GM19438 (cell line): ENCODE data around the gene DCP1B.
A peak's percentile ranks its signal among the peaks of the same experiment; 100 is the strongest.

Experiments
- ATAC-seq: cut with Tn5 transposase; IDR thresholded peaks from one replicate; pipeline ENCODE4 v1.9.1; 2021; ENCODE audit warnings: low read depth; ENCODE audit not compliant: unreplicated experiment

The DCP1B gene

DNA sequence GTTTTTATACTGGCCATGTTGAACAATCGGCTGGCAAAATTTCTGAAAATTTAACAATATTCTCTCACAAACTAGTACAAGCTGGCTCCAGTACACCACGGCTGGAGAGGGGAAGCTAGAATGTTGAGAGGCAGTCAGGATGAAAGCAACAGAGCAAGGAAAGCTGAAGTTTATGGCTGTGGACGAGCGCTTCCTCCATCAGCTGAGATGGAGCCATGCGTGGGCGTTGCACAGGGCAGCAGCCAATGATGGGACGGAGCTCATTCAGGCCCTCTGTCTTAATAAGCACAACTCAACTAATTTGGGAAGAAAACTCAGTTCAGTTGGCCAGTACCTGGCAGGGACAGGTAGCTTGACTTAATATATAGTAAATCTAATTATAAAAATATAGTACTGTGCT, 14.1 kb upstream of the DCP1B start:
- ATAC-seq, result no peak

DNA sequence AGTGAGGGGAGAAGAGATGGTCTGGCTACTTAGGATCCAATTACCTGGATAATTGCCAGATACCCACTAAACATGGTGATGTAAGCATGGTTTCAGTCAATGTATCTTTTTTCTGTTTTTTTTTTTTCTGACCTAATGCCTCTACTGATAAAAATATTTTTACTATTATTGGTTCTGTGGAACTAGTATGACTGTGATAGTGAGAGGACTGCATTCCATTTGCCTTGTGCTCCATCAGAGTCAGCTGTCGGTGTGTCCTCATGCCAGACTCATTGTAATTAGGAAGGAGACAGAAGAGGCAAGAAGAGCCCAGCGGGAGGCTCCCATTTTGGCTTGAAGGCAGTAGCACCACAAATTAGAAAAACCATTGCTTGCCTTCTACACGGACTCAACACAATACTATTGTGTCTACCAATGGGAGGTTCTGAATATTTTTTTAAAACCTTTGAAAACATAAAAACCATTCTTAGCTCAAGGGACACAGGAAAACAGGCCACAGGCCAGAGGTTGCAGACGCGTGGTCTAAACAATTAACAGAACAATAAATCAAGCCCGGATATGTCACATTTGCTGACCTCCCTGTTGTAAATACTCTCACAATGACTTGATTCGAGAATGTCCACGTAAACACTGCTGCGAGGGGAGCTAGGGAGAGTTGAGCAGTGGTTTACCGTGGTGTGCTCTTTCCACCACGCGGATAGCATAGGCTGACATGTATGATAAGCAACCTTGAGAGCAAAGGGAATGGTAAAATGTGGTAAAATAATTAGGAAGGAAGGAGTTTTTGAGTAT, 13.5 kb upstream of the DCP1B start:
- no peak for ATAC-seq

DNA sequence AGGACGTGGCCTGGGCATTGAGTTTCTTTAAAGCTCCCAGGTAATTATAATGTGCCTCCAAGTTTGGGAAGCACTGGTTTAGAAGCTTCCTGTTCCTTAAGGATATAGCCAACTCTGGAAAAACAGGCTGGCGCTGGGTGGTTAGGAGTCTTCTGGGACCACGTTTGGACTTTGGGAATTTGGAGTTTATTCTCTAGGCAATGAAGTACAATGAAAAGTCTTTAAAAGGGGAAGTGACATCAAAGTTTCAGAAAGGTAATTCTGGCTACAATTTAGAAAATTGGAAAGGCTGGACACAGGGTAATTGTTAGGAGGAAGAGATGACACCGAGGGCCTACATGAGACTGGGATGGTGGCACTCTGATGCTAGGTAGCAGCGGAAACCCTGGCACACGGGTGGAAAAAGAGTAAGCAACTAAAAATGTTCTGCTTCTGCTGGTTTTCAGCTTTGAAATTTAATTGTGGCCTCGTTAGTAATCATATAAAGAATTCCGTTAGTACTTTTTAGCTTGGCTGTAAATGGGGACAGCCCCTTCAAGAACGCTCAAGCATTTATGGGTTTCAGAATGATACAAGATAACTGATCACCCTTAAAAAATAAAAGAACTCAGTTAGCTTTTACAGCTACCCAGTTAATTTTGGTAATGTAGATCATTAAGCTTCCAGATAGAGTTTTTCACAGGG, 12.7 kb upstream of the DCP1B start:
- no peak for ATAC-seq

DNA sequence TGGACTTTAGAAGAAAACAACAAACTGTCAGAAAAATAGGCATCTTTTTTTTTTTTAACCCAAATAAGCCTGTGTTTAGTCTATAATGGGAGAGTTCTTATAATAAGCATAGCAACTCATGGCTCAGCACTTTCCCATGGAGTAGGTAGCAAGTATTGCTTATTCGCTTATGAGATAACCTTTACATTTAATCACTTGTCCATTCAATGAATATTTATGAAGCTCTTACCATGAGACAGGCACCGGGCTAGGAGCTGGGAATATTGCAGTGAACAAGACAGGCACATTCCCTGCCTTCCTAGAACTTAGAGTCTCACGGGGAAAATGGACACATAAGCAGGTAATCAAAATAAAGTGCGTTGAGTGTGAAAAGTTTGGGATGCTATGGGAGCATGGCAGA, 10.0 kb upstream of the DCP1B start:
- no peak for ATAC-seq

DNA sequence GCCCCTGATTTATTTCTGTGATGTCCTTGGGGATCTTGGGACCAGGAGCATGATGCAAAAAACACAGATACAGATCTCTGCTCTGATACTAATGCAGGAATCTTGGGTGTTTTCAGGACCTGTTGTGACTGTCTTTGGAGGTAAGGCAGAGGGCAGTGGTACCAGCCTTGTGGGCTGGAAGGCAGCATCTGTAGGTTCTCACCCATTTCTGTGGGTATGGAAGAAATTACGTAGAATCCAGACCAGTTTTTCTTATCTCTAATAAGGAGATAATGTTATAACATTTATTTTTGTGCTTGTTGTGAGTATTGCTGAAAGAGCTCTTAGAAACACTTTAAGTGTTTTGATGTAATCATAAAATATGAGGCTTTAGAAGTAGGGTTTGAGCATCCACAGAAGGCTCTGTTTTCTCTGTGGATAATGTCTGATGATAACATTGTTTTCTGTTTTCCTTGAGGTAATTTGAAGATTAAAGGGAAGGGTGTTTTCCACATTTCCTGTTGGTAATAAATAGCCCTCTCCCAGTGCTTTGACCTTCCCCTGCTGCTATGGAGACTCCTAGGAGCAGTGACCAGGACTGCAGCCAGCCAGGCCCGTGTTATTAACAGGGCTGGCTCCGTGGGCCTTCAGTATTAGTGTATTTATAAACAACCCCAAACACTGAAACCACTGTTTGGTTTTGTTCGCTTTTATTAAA, 9.4 kb upstream of the DCP1B start:
- no peak for ATAC-seq

DNA sequence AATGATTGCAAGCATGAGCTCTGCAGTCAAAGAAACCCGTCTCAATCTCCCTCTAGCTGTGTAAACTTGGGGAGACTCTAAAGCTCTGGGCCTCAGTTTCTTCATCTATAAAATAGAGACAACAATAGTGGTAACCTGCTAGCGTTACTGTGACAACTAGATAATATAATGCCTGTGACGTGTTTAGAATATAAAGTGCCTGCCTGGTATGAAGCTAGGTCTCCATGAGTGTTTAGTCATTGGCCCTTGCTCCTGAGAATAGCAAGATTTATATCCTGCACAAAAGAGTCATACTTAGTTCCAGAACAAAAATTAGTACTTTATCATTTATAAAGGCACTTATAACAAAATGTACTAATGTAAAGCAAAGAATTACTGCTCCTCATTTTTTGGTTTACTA, 8.8 kb upstream of the DCP1B start:
- no peak for ATAC-seq

DNA sequence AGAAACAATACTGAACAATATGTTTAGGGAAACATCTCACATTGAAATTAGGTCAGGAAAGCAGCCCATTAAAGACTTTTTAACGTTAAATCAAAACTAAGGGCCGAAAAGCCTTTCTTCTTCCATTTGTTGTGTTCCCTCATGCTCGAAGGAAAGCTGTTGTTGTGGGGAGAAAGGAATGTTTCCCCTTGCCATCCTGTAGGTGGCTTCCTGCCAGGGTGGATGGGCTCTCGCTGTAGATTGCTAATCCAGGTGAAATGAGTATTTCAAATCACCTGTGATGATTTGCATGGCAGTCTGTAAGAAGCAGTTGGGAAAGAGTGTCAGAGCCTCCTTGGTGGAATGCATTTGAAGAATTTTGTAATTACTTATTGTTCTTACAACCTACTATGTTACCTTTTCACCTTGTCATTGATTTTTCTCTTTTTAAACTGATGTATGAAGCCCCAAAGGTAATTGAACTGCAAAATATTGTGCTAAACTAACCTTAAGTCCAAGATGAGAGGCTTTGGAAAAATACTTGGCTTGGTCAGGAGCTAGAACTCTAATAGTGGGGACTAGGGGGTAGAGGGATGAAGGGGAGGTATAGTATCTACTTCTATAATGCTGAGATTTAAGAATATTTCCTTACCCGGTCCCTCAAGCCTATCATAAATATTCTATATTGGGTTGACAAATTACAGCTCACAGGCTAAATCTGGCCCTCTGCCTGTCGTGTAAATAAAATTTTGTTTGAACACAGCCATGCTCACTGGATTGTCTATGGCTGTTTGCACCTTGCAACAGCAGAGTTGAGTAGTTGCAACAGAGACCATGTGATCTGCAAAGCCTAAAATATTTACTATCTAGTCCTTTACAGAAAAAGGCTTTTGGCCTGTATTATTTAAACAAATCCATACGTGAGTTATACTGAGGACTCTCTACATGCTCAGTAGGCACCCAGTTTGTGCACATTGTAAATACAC, 7.7 kb upstream of the DCP1B start:
- ATAC-seq, result no peak

DNA sequence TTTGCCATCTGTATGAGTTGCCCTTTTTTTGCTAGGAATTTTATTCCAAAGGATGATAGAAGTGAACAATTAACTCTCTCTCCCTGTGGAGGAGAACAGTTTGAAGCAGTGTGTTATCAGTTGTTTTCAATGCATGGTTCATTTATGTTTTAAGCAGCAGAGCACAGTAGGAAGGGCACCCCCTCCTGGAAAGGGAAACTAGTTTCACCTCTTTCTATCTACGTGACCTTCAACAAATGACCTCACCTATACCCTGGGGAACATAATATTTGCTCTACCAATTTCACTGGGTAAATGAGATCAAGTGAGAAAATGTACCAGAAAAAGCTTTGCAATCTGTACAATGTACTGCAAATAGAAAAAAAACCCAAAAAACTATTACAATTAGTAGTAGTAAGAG, 5.4 kb upstream of the DCP1B start:
- ATAC-seq, result no peak

DNA sequence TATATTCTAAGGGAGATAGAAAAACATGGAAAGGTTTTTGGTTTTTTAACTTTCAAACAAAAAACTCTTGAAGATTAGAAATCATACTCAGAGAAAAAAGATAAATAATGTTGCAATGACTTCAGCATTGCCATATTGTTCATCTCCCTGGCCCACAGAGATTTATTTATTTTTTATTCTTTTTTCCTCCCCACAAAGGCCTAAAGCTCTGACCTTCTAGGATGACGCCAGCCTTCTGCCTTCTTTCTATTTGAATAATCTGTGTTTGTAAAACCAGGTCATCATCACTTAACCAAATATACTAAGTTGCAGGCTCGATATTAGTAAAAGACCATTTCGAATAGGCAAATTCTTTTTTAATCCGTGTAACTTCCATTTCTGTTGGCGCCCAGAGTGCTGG, 4.4 kb upstream of the DCP1B start:
- ATAC-seq, result no peak

DNA sequence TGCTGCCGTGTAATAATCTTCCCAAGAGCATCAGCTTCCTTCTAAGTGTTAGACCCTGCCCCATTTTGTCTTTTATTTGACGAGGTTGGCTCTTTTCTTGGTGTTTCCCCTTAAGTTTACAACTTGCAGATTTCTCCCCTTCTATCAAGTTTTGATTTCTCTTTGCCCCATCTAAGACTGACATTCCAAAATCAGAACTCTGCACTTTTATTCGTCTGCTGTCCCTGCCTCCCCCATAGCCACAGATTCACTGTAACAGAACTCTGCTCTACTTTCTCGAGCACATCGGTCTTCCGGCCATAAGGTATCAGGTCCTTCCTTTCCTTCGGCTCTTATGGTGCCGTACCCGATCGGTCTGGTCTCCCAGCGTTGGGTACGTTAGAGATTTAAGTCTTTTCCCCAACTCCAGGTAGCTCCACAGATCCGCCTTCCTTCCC, 563 bp downstream of the DCP1B start:
- peak; percentile 13 for ATAC-seq

DNA sequence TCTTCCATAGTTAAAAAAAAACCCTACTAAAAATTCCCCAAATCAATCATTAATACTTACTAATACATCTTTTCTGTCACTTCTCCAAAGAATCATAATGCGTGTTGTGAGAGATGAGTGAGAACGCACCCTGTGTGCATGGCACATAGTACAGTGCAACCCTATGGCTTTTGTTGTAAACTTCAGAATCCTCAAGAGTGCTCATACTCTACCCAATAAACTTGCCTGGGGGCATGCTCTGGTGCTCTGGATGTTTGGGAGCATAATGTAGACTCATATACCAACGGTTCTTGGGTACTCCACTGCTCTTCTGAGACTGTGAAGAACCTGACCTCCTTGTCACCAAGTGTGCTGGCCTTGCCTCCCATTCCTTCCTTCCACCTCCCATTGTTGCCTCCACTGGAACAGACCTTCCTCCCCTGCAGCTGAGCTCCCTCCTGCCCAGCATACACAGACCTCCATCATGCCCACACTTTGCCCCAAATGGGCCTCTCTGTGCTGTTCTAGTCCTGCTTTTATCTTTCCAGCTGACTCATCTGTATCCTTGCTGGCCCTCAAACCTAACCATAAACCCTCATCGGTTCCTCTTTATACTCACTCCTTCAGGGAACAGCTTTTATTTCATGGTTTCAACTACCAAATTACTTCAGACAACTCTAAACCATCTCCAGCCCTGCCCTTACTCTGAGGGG, 8.9 kb downstream of the DCP1B start:
- ATAC-seq, result no peak

DNA sequence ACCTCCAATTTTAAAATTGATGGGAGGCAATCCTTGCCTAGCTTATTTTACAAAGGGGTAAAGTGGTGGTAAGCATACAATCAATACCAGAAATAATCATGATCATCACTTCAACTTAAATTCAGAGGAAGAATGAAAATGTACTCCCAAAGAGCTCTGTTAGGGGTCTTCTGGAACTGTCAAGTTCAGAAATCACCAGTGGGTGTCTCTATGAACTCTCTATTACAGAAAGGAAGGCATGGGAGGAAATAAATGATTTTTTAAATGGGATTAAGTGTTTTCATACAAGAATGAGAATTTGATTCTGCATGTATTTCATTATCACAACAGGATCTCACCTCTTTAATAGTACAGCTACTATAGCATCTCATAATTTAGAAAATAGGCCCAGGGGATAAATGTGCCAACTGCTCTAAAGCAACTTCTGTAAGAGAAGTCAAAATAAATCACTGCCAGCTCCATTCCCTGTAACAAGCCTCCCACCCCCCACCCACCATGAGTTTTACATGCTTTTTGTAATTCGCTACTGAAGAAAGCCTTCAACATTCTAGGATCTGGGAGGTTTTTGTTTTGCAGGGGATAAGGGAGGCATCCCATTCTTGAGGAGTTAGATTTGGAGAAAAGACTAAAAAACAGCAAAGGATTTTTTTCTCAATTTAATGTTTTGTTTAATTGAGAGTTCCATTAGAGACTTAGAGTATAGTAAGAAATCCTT, 9.7 kb downstream of the DCP1B start:
- no peak for ATAC-seq

DNA sequence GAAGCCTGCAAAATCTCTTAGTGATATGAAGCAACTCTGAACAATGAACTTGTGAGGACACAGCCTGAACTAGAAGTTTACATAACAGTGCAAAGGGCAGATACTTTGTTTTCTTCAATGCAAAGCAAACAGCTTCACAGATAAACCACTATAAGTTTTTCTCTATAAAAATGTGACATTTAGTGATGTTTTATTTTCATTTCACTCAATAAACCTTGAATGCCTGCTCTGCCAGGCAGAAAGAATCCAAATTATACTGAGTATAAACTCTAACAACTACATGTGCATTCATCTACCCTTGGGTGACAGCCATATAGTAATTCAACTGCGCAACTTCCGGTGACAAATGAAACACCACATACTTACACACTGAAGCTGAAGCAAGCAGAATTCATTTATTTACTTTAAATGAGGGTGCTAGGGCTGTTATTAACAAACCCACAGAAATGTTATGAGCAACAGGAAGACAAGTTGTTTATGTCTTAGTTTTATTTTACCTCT, 10.3 kb downstream of the DCP1B start:
- no peak for ATAC-seq

DNA sequence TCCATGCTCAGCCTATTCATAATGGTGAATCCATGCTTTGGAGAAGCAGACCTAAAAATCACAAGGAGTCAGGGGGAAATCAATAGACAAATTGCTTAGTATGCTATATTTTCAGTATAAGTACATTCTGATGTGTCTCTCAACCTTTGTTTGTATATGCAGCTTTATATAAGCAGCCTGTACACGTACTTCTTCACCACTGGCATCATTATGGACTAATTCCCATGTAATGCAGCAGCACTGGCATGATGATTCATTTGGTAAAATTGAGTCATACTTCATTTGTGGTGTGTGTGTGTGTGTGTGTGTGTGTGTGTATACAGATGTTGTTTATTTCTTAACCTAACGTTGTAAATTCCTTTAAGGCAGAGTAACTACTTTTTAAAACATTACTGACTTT, 10.9 kb downstream of the DCP1B start:
- no peak for ATAC-seq

DNA sequence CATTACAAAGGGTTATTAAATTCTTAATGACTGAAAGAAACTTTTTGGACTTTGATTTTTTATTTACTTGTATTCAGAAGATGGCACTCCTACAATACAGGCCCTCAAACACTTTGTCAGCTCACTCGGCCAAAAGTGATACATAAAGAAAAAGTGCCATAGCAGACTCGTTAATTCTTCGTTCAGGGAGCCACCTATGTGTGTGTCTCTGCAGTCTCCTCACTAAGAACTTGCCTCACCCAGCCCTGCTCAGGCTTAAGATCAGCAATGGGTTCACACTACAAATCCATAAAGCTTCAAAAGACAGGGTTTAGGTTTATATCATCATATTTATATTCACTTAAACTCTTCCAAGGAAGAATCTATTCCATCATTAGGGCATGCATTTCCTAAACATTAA, 11.5 kb downstream of the DCP1B start:
- no peak for ATAC-seq

DNA sequence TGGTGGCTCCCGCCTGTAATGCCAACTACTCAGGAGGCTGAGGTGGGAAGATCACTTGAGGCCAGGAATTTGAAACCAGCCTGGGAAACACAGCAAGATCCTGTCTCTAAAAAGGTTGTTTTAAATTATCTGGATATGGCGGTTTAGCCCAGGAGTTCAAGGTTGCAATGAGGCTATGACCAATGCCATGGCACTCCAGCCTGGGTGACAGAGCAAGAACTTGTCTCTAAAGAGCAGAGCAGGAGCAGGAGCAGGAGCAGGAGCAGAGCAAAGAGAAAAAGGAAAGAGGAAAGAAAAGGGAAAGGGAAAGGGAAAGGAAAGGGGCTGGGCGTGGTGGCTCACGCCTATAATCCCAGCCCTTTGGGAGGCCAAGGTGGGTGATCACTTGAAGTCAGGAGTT, 15.1 kb downstream of the DCP1B start:
- ATAC-seq, result no peak

DNA sequence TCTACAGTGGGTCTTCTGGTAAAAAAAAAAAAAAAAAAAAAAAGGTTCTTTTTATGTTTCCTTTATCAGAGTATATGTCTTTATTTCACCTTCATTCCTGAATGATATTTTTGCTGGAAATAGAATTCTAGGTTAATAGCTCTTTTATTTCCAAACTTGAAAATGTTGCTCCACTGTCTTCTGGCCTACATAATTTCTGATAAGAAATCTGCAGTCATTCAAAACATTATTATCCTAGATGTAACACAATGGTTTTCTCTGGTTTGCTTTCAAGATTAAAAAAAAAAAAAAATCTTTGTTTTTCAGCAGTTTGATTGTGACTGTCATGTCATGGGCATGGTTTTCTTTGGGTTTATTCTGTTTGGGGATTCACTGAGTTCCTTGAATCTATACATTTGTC, 19.5 kb downstream of the DCP1B start:
- no peak for ATAC-seq

DNA sequence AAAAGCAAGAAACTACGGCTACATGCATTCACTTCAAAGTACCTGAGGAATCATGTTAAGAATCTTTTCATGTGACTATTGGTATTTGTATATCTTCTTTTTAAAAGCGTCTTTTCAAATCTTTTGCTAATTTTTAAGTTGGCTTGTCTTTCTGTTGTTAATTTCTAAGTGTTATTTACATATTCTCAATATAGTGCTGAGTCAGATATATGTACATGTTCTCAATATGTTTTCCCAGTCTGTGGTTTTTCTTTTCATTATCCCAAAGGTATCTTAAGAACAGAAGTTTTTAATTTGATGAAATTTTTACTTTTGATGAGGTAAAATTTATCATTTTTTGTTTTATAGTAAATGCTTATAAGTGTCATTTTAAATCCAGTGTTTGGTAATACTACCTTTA, 24.0 kb downstream of the DCP1B start:
- ATAC-seq, result no peak
